ENCODE results near the gene NSMCE1.

NSMCE1 gene

GRCh38 chr16:27304102-27304501, 35.5 kb upstream of the NSMCE1 start:
- H3K4me3 ChIP-seq (ENCODE audit: low read depth, low read length): no peak overlapping the region
- ChIA-PET CTCF (interaction anchor here (0.7 kb wide), 1 partner anchor 149 kb away, joined by 3 read pairs; no protein-coding TSS in a partner anchor), POLR2A (no interaction called here)
- TF ChIP-seq, protein P1, sequence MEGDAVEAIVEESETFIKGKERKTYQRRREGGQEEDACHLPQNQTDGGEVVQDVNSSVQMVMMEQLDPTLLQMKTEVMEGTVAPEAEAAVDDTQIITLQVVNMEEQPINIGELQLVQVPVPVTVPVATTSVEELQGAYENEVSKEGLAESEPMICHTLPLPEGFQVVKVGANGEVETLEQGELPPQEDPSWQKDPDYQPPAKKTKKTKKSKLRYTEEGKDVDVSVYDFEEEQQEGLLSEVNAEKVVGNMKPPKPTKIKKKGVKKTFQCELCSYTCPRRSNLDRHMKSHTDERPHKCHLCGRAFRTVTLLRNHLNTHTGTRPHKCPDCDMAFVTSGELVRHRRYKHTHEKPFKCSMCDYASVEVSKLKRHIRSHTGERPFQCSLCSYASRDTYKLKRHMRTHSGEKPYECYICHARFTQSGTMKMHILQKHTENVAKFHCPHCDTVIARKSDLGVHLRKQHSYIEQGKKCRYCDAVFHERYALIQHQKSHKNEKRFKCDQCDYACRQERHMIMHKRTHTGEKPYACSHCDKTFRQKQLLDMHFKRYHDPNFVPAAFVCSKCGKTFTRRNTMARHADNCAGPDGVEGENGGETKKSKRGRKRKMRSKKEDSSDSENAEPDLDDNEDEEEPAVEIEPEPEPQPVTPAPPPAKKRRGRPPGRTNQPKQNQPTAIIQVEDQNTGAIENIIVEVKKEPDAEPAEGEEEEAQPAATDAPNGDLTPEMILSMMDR (IDR thresholded peaks at IDR 0.05; ENCODE audit: insufficient read depth, low read length, missing control alignments): no peak
- DNase-seq (ENCODE audit: low read depth, low spot score): no peak

- ChIA-PET POLR2A (interaction anchor here (0.6 kb wide), 1 partner anchor 39 kb away, joined by 3 read pairs; no protein-coding TSS in a partner anchor), CTCF (interaction anchor here (0.8 kb wide), 1 partner anchor 9 kb away, joined by 3 read pairs; no protein-coding TSS in a partner anchor)
- no peak overlapping the region for H3K4me3 ChIP-seq (ENCODE audit: low read depth, low read length)
- TF ChIP-seq, protein P1 (IDR thresholded peaks at IDR 0.05; ENCODE audit: insufficient read depth, low read length, missing control alignments): no peak
- DNase-seq (ENCODE audit: low read depth, low spot score): no peak
These were observed 34.9 kb upstream of the NSMCE1 start for GRCh38 chr16:27303256-27304100.

DNA sequence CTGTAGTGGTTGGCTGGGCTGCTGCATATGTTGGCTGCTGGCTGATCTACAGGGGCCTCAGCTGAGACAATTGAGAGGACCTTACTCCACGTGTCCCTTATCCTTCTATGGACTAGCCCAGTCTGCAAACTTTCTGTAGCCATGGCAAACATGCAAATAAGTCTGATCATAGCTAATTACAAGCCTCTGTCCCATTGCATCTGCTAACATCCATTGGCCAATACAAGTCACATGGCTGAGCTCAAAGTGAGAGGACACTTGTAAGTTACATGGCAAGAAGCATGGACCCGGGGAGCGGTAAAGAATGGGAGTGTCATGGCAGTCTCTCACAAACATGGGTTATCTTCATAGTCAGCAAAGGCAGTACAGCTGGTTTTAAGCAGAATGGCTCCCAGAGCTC, 33.6 kb upstream of the NSMCE1 start:
- DNase-seq (ENCODE audit: low read depth, low spot score): no peak
- TF ChIP-seq, protein P1 (IDR thresholded peaks at IDR 0.05; ENCODE audit: insufficient read depth, low read length, missing control alignments): no peak
- no peak overlapping the region for H3K4me3 ChIP-seq (ENCODE audit: low read depth, low read length)
- ChIA-PET CTCF (interaction anchor here (0.6 to 1.1 kb wide), 2 partner anchors 44 to 68 kb away, joined by 3 read pairs; no protein-coding TSS in a partner anchor), POLR2A (no interaction called here)

GRCh38 chr16:27301236-27301861, 32.8 kb upstream of the NSMCE1 start:
- POLR2A ChIA-PET: no interaction called here
- H3K4me3 ChIP-seq (ENCODE audit: low read depth, low read length): no peak overlapping the region
- CTCF ChIA-PET: no interaction called here
- TF ChIP-seq, protein P1 (IDR thresholded peaks at IDR 0.05; ENCODE audit: insufficient read depth, low read length, missing control alignments): no peak
- no peak for DNase-seq (ENCODE audit: low read depth, low spot score)

DNA sequence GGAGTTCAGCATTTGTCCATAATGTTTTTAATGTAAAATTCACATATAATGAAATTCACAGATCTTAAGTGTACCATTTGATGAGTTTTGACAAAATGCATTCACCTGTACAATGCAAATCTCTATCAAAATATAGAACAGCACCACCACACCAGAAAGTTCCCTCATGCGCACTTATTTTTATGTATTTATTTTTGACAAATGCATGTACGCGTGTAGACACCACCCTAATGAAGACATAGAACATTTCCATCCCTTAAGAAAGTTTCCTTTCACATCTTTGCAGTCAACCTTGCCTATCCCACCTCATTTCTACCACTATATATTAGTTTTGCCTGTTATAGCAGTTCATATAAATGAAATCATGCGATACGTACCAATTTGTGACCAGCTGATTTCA, 29.6 kb upstream of the NSMCE1 start:
- TF ChIP-seq, protein P1 (IDR thresholded peaks at IDR 0.05; ENCODE audit: insufficient read depth, low read length, missing control alignments): no peak
- DNase-seq (ENCODE audit: low read depth, low spot score): no peak
- H3K4me3 ChIP-seq (ENCODE audit: low read depth, low read length): no peak overlapping the region
- POLR2A ChIA-PET: no interaction called here
- CTCF ChIA-PET: no interaction called here

GRCh38 chr16:27293343-27293742, 24.8 kb upstream of the NSMCE1 start:
- CTCF ChIA-PET: interaction anchor here (0.6 to 1.3 kb wide), 2 partner anchors 59 to 102 kb away, joined by 3 read pairs; no protein-coding TSS in a partner anchor
- no peak for DNase-seq (ENCODE audit: low read depth, low spot score)
- POLR2A ChIA-PET: interaction anchor here (0.6 kb wide), 1 partner anchor 37 kb away, joined by 4 read pairs; no protein-coding TSS in a partner anchor
- H3K4me3 ChIP-seq (ENCODE audit: low read depth, low read length): no peak overlapping the region
- TF ChIP-seq, protein P1 (IDR thresholded peaks at IDR 0.05; ENCODE audit: insufficient read depth, low read length, missing control alignments): no peak
